Measurements from ENCODE around the gene RUVBL2. TPM values are rescaled to one million over a fixed set of nuclear protein-coding genes. Genes with fewer than 3 reads are reported as not detected.

RUVBL2 gene
- total and polyA plus RNA-seq, 2 of the 4 experiments (the other 2 are of a cell fraction): 196 to 391 TPM

GRCh38 chr19:48968179-48968661 is 25.5 kb upstream of the RUVBL2 start:
- Histone ChIP-seq H3K4me2 (ENCODE audit: low read depth, low read length) (no peak overlapping the region), H3K36me3 (ENCODE audit: control insufficient read depth, insufficient read depth, low read length) (peaks cover 32% of the 10 kb centered on the region), H2BK15ac (ENCODE audit: low read depth, low read length) (no peak overlapping the region), H4K8ac (ENCODE audit: low read depth in 2 of 2, low read length in 2 of 2) (no peak overlapping the region), H3K23ac (ENCODE audit: low read depth, low read length) (no peak overlapping the region), H3K14ac (replicated peaks; ENCODE audit: low read depth, low read length) (no peak overlapping the region), H4K5ac (ENCODE audit: low read depth, low read length) (no peak overlapping the region), H3K9me1 (ENCODE audit: insufficient read depth, low read length) (peaks cover 11% of the 10 kb centered on the region), H2AFZ (replicated peaks; ENCODE audit: low read length, poor library complexity) (no peak overlapping the region), H2AK5ac (ENCODE audit: low read depth, low read length) (peak overlapping the region; percentile 28; the same call in 1 of the 2 replicates), H3K56ac (ENCODE audit: extremely low read depth, insufficient read depth, low read length) (no peak overlapping the region), H3K79me1 (ENCODE audit: low read depth in 1 of 2, low read length in 2 of 2) (peaks cover 0 to 41% of the 10 kb centered on the region in 2 experiments; a peak in 3 of 4 replicates), H3K4me3 (ENCODE audit: insufficient read depth, low read depth, low read length) (no peak overlapping the region), H3K18ac (ENCODE audit: low read depth, low read length) (no peak overlapping the region), H2BK20ac (ENCODE audit: low read depth, low read length) (no peak overlapping the region), H2AK9ac (replicated peaks; ENCODE audit: low read depth, low read length, poor library complexity) (no peak overlapping the region), H3K27ac (ENCODE audit: insufficient read depth, low read length) (no peak overlapping the region), H3K4ac (ENCODE audit: low read depth, low read length) (no peak overlapping the region), H3K4me1 (ENCODE audit: control insufficient read depth, insufficient read depth, low read length) (peaks cover 14% of the 10 kb centered on the region), H3K9ac (ENCODE audit: low read depth, low read length) (no peak overlapping the region), H3K27me3 (ENCODE audit: control insufficient read depth, insufficient read depth, low read length) (no peaks in the 10 kb centered on the region), H3K9me3 (ENCODE audit: control insufficient read depth, insufficient read depth, low read length) (no peaks in the 10 kb centered on the region), H4K20me1 (ENCODE audit: insufficient read depth, low read length) (peaks cover 45% of the 10 kb centered on the region), H2BK5ac (ENCODE audit: low read depth, low read length, poor library complexity, severe bottlenecking) (no peak overlapping the region), H2BK120ac (ENCODE audit: low read depth, low read length) (no peak overlapping the region), H4K91ac (ENCODE audit: insufficient read depth, low read depth, low read length) (no peak overlapping the region)
- POLR2A ChIA-PET (ENCODE audit: unreplicated experiment): interaction anchor here (0.6 to 1.0 kb wide), 3 partner anchors 95 to 176 kb away, joined by 3 to 4 read pairs (median 3); partner anchors contain the start of gene PPP1R15A
- in situ Hi-C loops (cut with MboI; ENCODE audit: low sequenced_read_pairs) (loop anchor here (10.0 kb wide), 1 partner anchor 323 kb away; the partner anchor contains the start of gene CA11), intact Hi-C loops (cut with micrococcal nuclease) (loop anchor here (10.0 kb wide), 1 partner anchor 323 kb away; the partner anchor contains the start of gene CA11), dilution Hi-C loops (cut with HindIII; ENCODE audit: low sequenced_read_pairs, unreplicated experiment) (no loop called here)
- TF ChIP-seq CHD1 (IDR thresholded peaks at IDR 0.05; ENCODE audit: low read depth, low read length) (no peak), RAD21 (IDR thresholded peaks at IDR 0.05; ENCODE audit: low read length) (no peak), MAZ (IDR thresholded peaks at IDR 0.05; ENCODE audit: borderline replicate concordance, low read depth, low read length) (peak; percentile 13; the same call in 1 of the 2 replicates), POLR2A (IDR thresholded peaks at IDR 0.05; ENCODE audit: low read depth, low read length) (peak; percentile 75), CTCF (conservative IDR thresholded peaks at IDR 0.05; ENCODE audit: low read depth, low read length) (no peak), USF2 (IDR thresholded peaks at IDR 0.05; ENCODE audit: low read depth, low read length) (no peak), RCOR1 (IDR thresholded peaks at IDR 0.05; ENCODE audit: insufficient replicate concordance, low read length) (no peak), MAFK (IDR thresholded peaks at IDR 0.05; ENCODE audit: low read depth, low read length) (no peak), MXI1 (IDR thresholded peaks at IDR 0.05; ENCODE audit: borderline replicate concordance, low read depth, low read length) (no peak)
- 100% methylated on average over 1 of the region's 4 CpGs; no CpG with 5 or more reads in 1 of the 2 experiments for WGBS, 2 experiments (ENCODE audit: extremely low coverage in 2 of 2, insufficient read length in 1 of 2)
- peak; percentile 49 for DNase-seq
- CTCF ChIA-PET: no interaction called here
- no TSS peak for BruUV-seq (replicated peaks)
- ATAC-seq (ENCODE audit: low read depth): no peak

Data from IMR-90 (cell line).